ENCODE data around the gene SCTR.

DNA sequence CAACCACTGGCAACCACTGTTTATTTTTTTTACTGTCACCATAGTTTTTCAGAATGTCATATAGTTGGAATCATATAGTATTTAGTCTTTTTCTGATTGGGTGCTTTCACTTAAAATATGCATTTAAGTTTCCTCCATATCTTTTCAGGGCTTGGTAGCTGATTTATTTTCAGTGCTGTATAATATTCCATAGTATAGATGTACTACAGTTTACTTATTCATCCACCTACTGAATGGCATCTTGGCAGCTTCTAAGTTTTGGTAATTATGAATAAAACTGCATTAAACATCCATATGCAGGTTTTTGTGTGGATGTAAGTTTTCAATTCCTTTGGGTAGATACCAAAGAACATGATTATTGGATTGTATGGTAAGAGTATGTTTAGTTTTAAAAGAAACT is 43.0 kb upstream of the SCTR start:
- TF ChIP-seq, protein P1, sequence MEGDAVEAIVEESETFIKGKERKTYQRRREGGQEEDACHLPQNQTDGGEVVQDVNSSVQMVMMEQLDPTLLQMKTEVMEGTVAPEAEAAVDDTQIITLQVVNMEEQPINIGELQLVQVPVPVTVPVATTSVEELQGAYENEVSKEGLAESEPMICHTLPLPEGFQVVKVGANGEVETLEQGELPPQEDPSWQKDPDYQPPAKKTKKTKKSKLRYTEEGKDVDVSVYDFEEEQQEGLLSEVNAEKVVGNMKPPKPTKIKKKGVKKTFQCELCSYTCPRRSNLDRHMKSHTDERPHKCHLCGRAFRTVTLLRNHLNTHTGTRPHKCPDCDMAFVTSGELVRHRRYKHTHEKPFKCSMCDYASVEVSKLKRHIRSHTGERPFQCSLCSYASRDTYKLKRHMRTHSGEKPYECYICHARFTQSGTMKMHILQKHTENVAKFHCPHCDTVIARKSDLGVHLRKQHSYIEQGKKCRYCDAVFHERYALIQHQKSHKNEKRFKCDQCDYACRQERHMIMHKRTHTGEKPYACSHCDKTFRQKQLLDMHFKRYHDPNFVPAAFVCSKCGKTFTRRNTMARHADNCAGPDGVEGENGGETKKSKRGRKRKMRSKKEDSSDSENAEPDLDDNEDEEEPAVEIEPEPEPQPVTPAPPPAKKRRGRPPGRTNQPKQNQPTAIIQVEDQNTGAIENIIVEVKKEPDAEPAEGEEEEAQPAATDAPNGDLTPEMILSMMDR (IDR thresholded peaks at IDR 0.05), result no peak
- no peak for TF ChIP-seq EZH2phosphoT487 (IDR thresholded peaks at IDR 0.05)
